Measurements from ENCODE around the gene RNF169.
"Not testable (repeated sequence)": the region's sequence is repeated elsewhere in the genome, so short reads cannot be mapped to it uniquely, and the experiment has no call there.

The RNF169 gene

GRCh38 chr11:74756571-74756970 lies 7.9 kb downstream of the RNF169 start:
- no peaks in the 10 kb centered on the region for H3K9me3 ChIP-seq (ENCODE audit: severe bottlenecking)
- H3K27me3 ChIP-seq (ENCODE audit: insufficient read depth, low read depth, severe bottlenecking): no peaks in the 10 kb centered on the region
- H3K36me3 ChIP-seq: no peaks in the 10 kb centered on the region
- H3K27ac ChIP-seq: no peak overlapping the region
- H3K4me3 ChIP-seq (ENCODE audit: low read depth, low read length): no peak overlapping the region
- DNase-seq: no peak
- TF ChIP-seq CTCF (IDR thresholded peaks at IDR 0.05; ENCODE audit: low read depth, low read length): no peak

- TF ChIP-seq CTCF (IDR thresholded peaks at IDR 0.05; ENCODE audit: low read depth, low read length): no peak
- DNase-seq: no peak
- H3K9me3 ChIP-seq (ENCODE audit: severe bottlenecking): no peaks in the 10 kb centered on the region
- no peak overlapping the region for H3K27ac ChIP-seq
- H3K27me3 ChIP-seq (ENCODE audit: insufficient read depth, low read depth, severe bottlenecking): no peaks in the 10 kb centered on the region
- no peaks in the 10 kb centered on the region for H3K36me3 ChIP-seq
- no peak overlapping the region for H3K4me3 ChIP-seq (ENCODE audit: low read depth, low read length)
These were observed 18.3 kb downstream of the RNF169 start for GRCh38 chr11:74766905-74767304.

GRCh38 chr11:74768172-74768651 lies 19.6 kb downstream of the RNF169 start:
- not testable (repeated sequence) for H3K27ac ChIP-seq; H3K27me3 ChIP-seq (ENCODE audit: insufficient read depth, low read depth, severe bottlenecking); H3K9me3 ChIP-seq (ENCODE audit: severe bottlenecking); H3K36me3 ChIP-seq; H3K4me3 ChIP-seq (ENCODE audit: low read depth, low read length); DNase-seq

- Histone ChIP-seq H3K27me3 (ENCODE audit: insufficient read depth, low read depth, severe bottlenecking) (no peaks in the 10 kb centered on the region), H3K36me3 (no peaks in the 10 kb centered on the region), H3K27ac (no peak overlapping the region), H3K4me3 (ENCODE audit: low read depth, low read length) (no peak overlapping the region), H3K9me3 (ENCODE audit: severe bottlenecking) (no peaks in the 10 kb centered on the region)
- TF ChIP-seq CTCF (IDR thresholded peaks at IDR 0.05; ENCODE audit: low read depth, low read length): no peak
- no peak for DNase-seq
These were observed 20.5 kb downstream of the RNF169 start for GRCh38 chr11:74769055-74769707.

- no peaks in the 10 kb centered on the region for H3K9me3 ChIP-seq (ENCODE audit: severe bottlenecking)
- no peaks in the 10 kb centered on the region for H3K36me3 ChIP-seq
- no peak for TF ChIP-seq CTCF (IDR thresholded peaks at IDR 0.05; ENCODE audit: low read depth, low read length)
- H3K4me3 ChIP-seq (ENCODE audit: low read depth, low read length): no peak overlapping the region
- no peak for DNase-seq
- no peak overlapping the region for H3K27ac ChIP-seq
- H3K27me3 ChIP-seq (ENCODE audit: insufficient read depth, low read depth, severe bottlenecking): no peaks in the 10 kb centered on the region
These were observed 21.8 kb downstream of the RNF169 start for GRCh38 chr11:74770456-74770855.

GRCh38 chr11:74771139-74771538 lies 22.5 kb downstream of the RNF169 start:
- no peak overlapping the region for H3K4me3 ChIP-seq (ENCODE audit: low read depth, low read length)
- TF ChIP-seq CTCF (IDR thresholded peaks at IDR 0.05; ENCODE audit: low read depth, low read length): no peak
- no peak for DNase-seq
- H3K27me3 ChIP-seq (ENCODE audit: insufficient read depth, low read depth, severe bottlenecking): no peaks in the 10 kb centered on the region
- H3K36me3 ChIP-seq: no peaks in the 10 kb centered on the region
- H3K27ac ChIP-seq: no peak overlapping the region
- H3K9me3 ChIP-seq (ENCODE audit: severe bottlenecking): no peaks in the 10 kb centered on the region

All from WERI-Rb-1 (cell line).